K562 (cell line): ENCODE data around the gene IGLON5. TPM values are rescaled to one million over a fixed set of nuclear protein-coding genes. Genes with fewer than 3 reads are reported as not detected.

Experiments
- ATAC-seq: fragments of 200-7000 bp; cut with Tn5 transposase; 3 replicates; pipeline ENCODE4 v1.9.1; 2020; ENCODE audit warnings: moderate library complexity
- BruUV-seq: library from RNA; stranded (reverse); fragments of 400-500 nt; replicated peaks from 2 replicates; lab custom pipeline; 2021; lab: Mats Ljungman, UMichigan
- CTCF ChIA-PET: fragments of 300-600 bp; formaldehyde crosslinking; extraction: SDS; loops from one replicate; lab custom pipeline; 2021; ENCODE audit warnings: low intra/inter-chr PET ratio; lab: Yijun Ruan, JAX
- POLR2A ChIA-PET: fragments of 300-600, 350-650 bp; sonication (Branson Sonifier 250); formaldehyde crosslinking; extraction: SDS; loops from one replicate; lab custom pipeline; 2021; ENCODE audit warnings: antibody characterized with exemption, inconsistent platforms; lab: Yijun Ruan, JAX
- DNase-seq, 4 experiments: peaks; one replicate each; pipeline versions ENCODE4 v3.0.0 to v3.0.0-alpha.2; 2011 to 2018; ENCODE audit warnings: low spot score in 3 of 4, mixed read lengths in 3 of 4; ENCODE audit errors: extremely low read depth in 1 of 4
- FAIRE-seq: peaks from 2 replicates; lab custom pipeline; 2011; peaks lifted over from hg19 to GRCh38; lab: Jason Lieb, UNC
- H2AFZ ChIP-seq: 2 replicates; pipeline ENCODE4 v1.6.0; 2011; ENCODE audit warnings: low read depth, low read length, control low read depth, inconsistent platforms
- H3K27ac ChIP-seq: fragments of 200-600 bp; 3 replicates; pipeline ENCODE4 v1.8.0; 2011; ENCODE audit warnings: low read depth, mild to moderate bottlenecking, control low read depth, inconsistent platforms, low read length, moderate library complexity, mixed read lengths; ENCODE audit errors: extremely low read depth
- H3K27me3 ChIP-seq, 2 experiments: fragments of 300-600 bp in 1 of 2; 2 replicates in 1 of 2; 3 replicates in 1 of 2; pipeline versions ENCODE4 v1.6.0 to v1.8.0; 2011; ENCODE audit warnings: inconsistent platforms in 2 of 2, low read length in 2 of 2, mild to moderate bottlenecking in 1 of 2, mixed read lengths in 1 of 2, moderate library complexity in 1 of 2; ENCODE audit not compliant: control insufficient read depth in 2 of 2, insufficient read depth in 2 of 2
- H3K36me3 ChIP-seq: fragments of 300-600 bp; 3 replicates; pipeline ENCODE4 v1.8.0; 2011; ENCODE audit warnings: mild to moderate bottlenecking, low read length, inconsistent platforms; ENCODE audit not compliant: control insufficient read depth, insufficient read depth
- H3K4me1 ChIP-seq, 2 experiments: fragments of 200-600 bp in 1 of 2; replicated peaks in 1 of 2; 2 replicates in 1 of 2; 3 replicates in 1 of 2; pipeline versions ENCODE4 v1.5.1 to v1.8.0; 2011; ENCODE audit warnings: inconsistent platforms in 2 of 2, low read length in 2 of 2, mild to moderate bottlenecking in 1 of 2, mixed read lengths in 1 of 2, moderate library complexity in 1 of 2; ENCODE audit not compliant: control insufficient read depth in 2 of 2, insufficient read depth in 2 of 2
- H3K4me2 ChIP-seq: 2 replicates; pipeline ENCODE4 v1.6.1; 2011; ENCODE audit warnings: low read length, control low read depth, inconsistent platforms, mixed read lengths; ENCODE audit not compliant: insufficient read depth
- H3K4me3 ChIP-seq: fragments of 200-600 bp; sonication (generic), shearing (Covaris generic); 2 replicates; pipeline ENCODE4 v1.5.1; 2016; ENCODE audit warnings: control low read depth, inconsistent platforms
- H3K79me2 ChIP-seq: fragments of 200-600 bp; 3 replicates; pipeline ENCODE4 v1.8.0; 2011; ENCODE audit warnings: low read length, inconsistent platforms; ENCODE audit not compliant: control insufficient read depth, insufficient read depth
- H3K9ac ChIP-seq, 2 experiments: 2 replicates each; pipeline versions ENCODE4 v1.6.0 to v1.6.1; 2011; ENCODE audit warnings: low read depth in 2 of 2, low read length in 2 of 2, control low read depth in 1 of 2, inconsistent platforms in 1 of 2, mild to moderate bottlenecking in 1 of 2, mixed read lengths in 1 of 2; ENCODE audit not compliant: insufficient read depth in 1 of 2
- H3K9me1 ChIP-seq: one replicate; pipeline ENCODE4 v1.6.0; 2011; ENCODE audit warnings: inconsistent platforms, mild to moderate bottlenecking, low read length, moderate library complexity; ENCODE audit not compliant: control insufficient read depth, insufficient read depth
- H3K9me3 ChIP-seq: replicated peaks from 2 replicates; pipeline ENCODE4 v1.5.1; 2011; ENCODE audit warnings: low read depth, low read length, inconsistent platforms; ENCODE audit not compliant: control insufficient read depth, insufficient read depth
- H4K20me1 ChIP-seq: replicated peaks from 2 replicates; pipeline ENCODE4 v1.6.1; 2011; ENCODE audit warnings: low read length, inconsistent platforms, mixed read lengths; ENCODE audit not compliant: control insufficient read depth, insufficient read depth
- CREM ChIP-seq: IDR thresholded peaks from 2 replicates; pipeline ENCODE4 v1.6.1; 2014; ENCODE audit warnings: antibody characterized with exemption, low read depth
- HOXB6 ChIP-seq: fragments of 250-450 bp; sonication (Bioruptor Pico); IDR thresholded peaks from 2 replicates; pipeline ENCODE4 v1.5.1; 2022; ENCODE audit warnings: mild to moderate bottlenecking, borderline replicate concordance
- NFIC ChIP-seq: fragments of 450-650 bp; IDR thresholded peaks from 2 replicates; pipeline ENCODE4 v1.6.1; 2017; ENCODE audit warnings: mild to moderate bottlenecking, inconsistent platforms
- POLR2G ChIP-seq: fragments of 200-400 bp; formaldehyde crosslinking; IDR thresholded peaks from 2 replicates; pipeline ENCODE4 v1.6.1; 2017; ENCODE audit warnings: low read depth, mild to moderate bottlenecking, antibody characterized with exemption, low read length, moderate library complexity
- RNF2 ChIP-seq: sonication (generic); IDR thresholded peaks from 2 replicates; pipeline ENCODE4 v1.6.1; 2016
- SMARCA5 ChIP-seq: fragments of 450-650 bp; IDR thresholded peaks from 2 replicates; pipeline ENCODE4 v1.6.1; 2016
- ZNF143 ChIP-seq: sonication (generic); formaldehyde crosslinking; IDR thresholded peaks from 2 replicates; pipeline ENCODE4 v1.9.0; 2022; ENCODE audit warnings: mild to moderate bottlenecking, missing genetic modification reagents
- ZNF584 ChIP-seq: fragments of 200-800 bp; sonication (Bioruptor generic); IDR thresholded peaks from 2 replicates; pipeline ENCODE4 v1.6.1; 2016; ENCODE audit warnings: low read depth, mild to moderate bottlenecking, missing genetic modification characterization, missing compliant biosample characterization
- ZNF668 ChIP-seq: fragments of 250-450 bp; sonication (Bioruptor Pico); IDR thresholded peaks from 2 replicates; pipeline ENCODE4 v1.8.0; 2022; ENCODE audit warnings: mild to moderate bottlenecking, inconsistent platforms
- WGBS: fragments of 100-300 bp; shearing (Covaris generic); methylation state at CpG from one replicate; pipeline ENCODE4 v1.1.6; 2016; ENCODE audit warnings: low coverage, mixed read lengths; ENCODE audit not compliant: insufficient coverage; ENCODE audit errors: missing lambda C conversion rate; 5-methylcytosine and 5-hydroxymethylcytosine counted together
- in situ Hi-C: fragments of 300-500 bp; cut with MboI; formaldehyde crosslinking; loops from 4 replicates; pipeline ENCODE4 v1.15.0; 2018; ENCODE audit warnings: inconsistent platforms, mixed read lengths
- intact Hi-C: fragments of 100-400 bp; cut with micrococcal nuclease; formaldehyde crosslinking; loops from 2 replicates; pipeline ENCODE4 v1.14.2; 2022
- polyA plus RNA-seq, 8 experiments: library from polyadenylated mRNA; depleted of rRNA in 4 of 8; stranded (reverse) in 5 of 8; unstranded in 3 of 8; fragments of >200 nt; fragmentation: Nextera tagmentation in 2 of 8; fragmentation: Illumina TruSeq in 1 of 8; extraction: Ambion mirVana in 2 of 8; extraction: Trizol in 1 of 8; gene quantifications; 2 replicates each; pipeline versions ENCODE4 v1.2.1 to v1.2.3, GENCODE V29; 2011 to 2014; ENCODE audit warnings: inconsistent platforms in 1 of 8, missing spikeins in 1 of 8
- total RNA-seq, 7 experiments: library from RNA; depleted of rRNA in 6 of 7; stranded (reverse); fragments of >200 nt in 6 of 7; fragmentation: Illumina TruSeq in 2 of 7; extraction: Trizol in 2 of 7; gene quantifications; 2 replicates each; pipeline versions ENCODE4 v1.2.1 to v1.2.3, GENCODE V29; 2011 to 2021; ENCODE audit warnings: low replicate concordance in 1 of 7
- TF ChIP-seq, protein P1 (sequence below): sonication (generic); formaldehyde crosslinking; IDR thresholded peaks from 2 replicates; pipeline ENCODE4 v1.9.0; 2022; ENCODE audit warnings: mild to moderate bottlenecking, missing genetic modification reagents
- TF ChIP-seq, protein P2 (sequence below): fragments of 450-650 bp; formaldehyde crosslinking; IDR thresholded peaks from 2 replicates; pipeline ENCODE4 v1.4.0; 2020; ENCODE audit warnings: mild to moderate bottlenecking, moderate library complexity

The IGLON5 gene
- total and polyA plus RNA-seq, 9 of the 15 experiments (the other 6 are each of a cell fraction or from before 2014, with no cell fraction given), result 0.03 to 0.22 (median 0.14) TPM; not detected in 2

DNA sequence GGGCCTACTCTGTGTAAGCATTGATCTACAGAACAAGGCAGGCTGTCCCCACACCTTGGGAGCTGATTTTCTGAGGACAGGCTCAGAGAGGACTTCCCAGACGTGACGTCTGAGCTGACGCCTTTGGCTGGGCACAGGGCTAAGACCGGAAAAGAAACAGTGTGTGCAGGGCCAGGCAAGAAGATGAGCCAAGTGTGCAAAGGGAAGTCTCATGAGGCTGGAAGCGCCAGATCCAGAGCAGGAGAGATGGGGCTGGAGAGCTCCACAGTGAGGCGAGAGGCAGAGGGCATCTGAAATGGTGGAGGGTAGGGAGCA is 12.7 kb downstream of the IGLON5 start:
- DNase-seq (no peak), ATAC-seq (no peak)
- Histone ChIP-seq H2AFZ (no peak overlapping the region), H3K27me3 (peaks cover 29 to 59% of the 10 kb centered on the region in 2 experiments), H3K4me2 (no peak overlapping the region), H3K27ac (no peak overlapping the region), H3K4me3 (no peak overlapping the region), H3K79me2 (no peaks in the 10 kb centered on the region)
- CTCF ChIA-PET, result no interaction called here
- WGBS, result 8% methylated on average over 6 of the region's 6 CpGs
- intact Hi-C loops, result no loop called here
- no peak for TF ChIP-seq RNF2
- TF ChIP-seq, all 486 proteins: peak for 0
- FAIRE-seq, result no peak
- POLR2A ChIA-PET, result interaction anchor here (0.8 kb wide), 1 partner anchor 66 kb away, joined by 3 read pairs; the partner anchor contains the start of gene C19orf84
- Histone ChIP-seq H3K9ac (no peak overlapping the region), H3K9me3 (no peaks in the 10 kb centered on the region; the same call in 1 of the 2 replicates), H3K9me1 (no peaks in the 10 kb centered on the region), H3K36me3 (no peaks in the 10 kb centered on the region), H3K4me1 (peaks cover 4 to 40% of the 10 kb centered on the region in 2 experiments; a peak in 3 of 5 replicates), H4K20me1 (0 out of 2 replicates have a peak, but pooled peaks cover under 1% of the 10 kb centered on the region)
- in situ Hi-C loops, result no loop called here
- no TSS peak for BruUV-seq

DNA sequence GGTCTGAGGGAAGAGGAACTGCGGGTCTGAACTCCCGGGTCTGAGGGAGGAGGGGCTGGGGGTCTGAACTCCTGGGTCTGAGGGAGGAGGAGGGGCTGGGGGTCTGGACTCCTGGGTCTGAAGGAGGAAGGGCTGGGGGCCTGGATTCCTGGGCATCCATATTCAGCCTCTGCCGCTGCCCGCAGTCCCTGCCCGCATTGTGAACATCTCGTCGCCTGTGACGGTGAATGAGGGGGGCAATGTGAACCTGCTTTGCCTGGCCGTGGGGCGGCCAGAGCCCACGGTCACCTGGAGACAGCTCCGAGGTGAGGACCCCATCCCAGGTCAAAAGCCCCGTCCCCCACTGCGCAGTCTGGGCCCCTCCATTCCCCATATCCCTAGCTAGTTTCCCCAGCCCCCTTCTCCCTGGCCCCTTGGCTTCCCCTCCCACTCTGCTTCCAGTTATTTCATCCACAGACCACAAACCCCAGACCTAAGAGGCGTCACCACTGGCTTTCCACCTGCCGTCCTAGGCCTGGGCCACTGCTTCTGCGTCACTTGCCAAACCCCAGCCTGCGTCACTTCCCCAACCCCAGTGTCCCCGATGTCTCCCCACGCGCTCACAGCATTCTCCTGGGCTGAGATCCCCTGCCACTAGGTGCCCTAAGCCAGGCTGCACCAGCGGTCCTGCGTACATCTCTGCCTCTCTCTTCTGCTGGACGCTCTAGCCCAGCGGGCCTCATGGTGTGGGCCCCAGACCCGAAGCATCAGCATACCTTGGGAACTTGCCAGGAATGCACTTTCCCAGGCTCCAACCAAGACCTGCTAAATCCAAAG is 13.9 kb downstream of the IGLON5 start:
- intact Hi-C loops (no loop called here), in situ Hi-C loops (no loop called here)
- Histone ChIP-seq H3K4me1 (peaks cover 4 to 34% of the 10 kb centered on the region in 2 experiments; a peak in 3 of 5 replicates), H3K27ac (no peak overlapping the region), H3K79me2 (no peaks in the 10 kb centered on the region), H3K9me3 (no peaks in the 10 kb centered on the region), H3K4me3 (no peak overlapping the region), H3K4me2 (no peak overlapping the region), H3K27me3 (peaks cover 29 to 49% of the 10 kb centered on the region in 2 experiments), H3K9ac (no peak overlapping the region), H2AFZ (no peak overlapping the region), H4K20me1 (no peaks in the 10 kb centered on the region), H3K36me3 (no peaks in the 10 kb centered on the region), H3K9me1 (no peaks in the 10 kb centered on the region)
- DNase-seq (no peak), FAIRE-seq (no peak), ATAC-seq (no peak)
- ChIA-PET POLR2A (no interaction called here), CTCF (no interaction called here)
- no peak for TF ChIP-seq ZNF584 (CRISPR knock-in tag)
- TF ChIP-seq CREM, result peak; percentile 52; the same call in 1 of the 2 replicates
- TF ChIP-seq SMARCA5, result no peak
- peak; percentile 37 for TF ChIP-seq NFIC
- TF ChIP-seq ZNF143 (CRISPR knock-in tag), result no peak
- no peak for TF ChIP-seq HOXB6 (CRISPR knock-in tag)
- TF ChIP-seq, protein P1, sequence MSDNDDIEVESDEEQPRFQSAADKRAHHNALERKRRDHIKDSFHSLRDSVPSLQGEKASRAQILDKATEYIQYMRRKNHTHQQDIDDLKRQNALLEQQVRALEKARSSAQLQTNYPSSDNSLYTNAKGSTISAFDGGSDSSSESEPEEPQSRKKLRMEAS (CRISPR knock-in tag), result peak; percentile 79
- no peak for TF ChIP-seq ZNF668 (CRISPR knock-in tag)
- TF ChIP-seq POLR2G, result 0 out of 2 replicates have a peak, but pooled peaks have one; percentile 7
- TF ChIP-seq, protein P2, sequence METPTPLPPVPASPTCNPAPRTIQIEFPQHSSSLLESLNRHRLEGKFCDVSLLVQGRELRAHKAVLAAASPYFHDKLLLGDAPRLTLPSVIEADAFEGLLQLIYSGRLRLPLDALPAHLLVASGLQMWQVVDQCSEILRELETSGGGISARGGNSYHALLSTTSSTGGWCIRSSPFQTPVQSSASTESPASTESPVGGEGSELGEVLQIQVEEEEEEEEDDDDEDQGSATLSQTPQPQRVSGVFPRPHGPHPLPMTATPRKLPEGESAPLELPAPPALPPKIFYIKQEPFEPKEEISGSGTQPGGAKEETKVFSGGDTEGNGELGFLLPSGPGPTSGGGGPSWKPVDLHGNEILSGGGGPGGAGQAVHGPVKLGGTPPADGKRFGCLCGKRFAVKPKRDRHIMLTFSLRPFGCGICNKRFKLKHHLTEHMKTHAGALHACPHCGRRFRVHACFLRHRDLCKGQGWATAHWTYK (CRISPR knock-in tag), result no peak
- WGBS, result 24% methylated on average over 25 of the region's 26 CpGs
- no TSS peak for BruUV-seq
